HG02938 (cell line): Measurements from ENCODE around the gene CFHR3.
"Not testable (repeated sequence)": the region's sequence is repeated elsewhere in the genome, so short reads cannot be mapped to it uniquely, and the experiment has no call there.

ENCODE experiments used
- ATAC-seq: cut with Tn5 transposase; IDR thresholded peaks from one replicate; pipeline ENCODE4 v1.9.1; 2021; ENCODE audit warnings: mild to moderate bottlenecking, moderate library complexity; ENCODE audit not compliant: unreplicated experiment

The CFHR3 gene

DNA sequence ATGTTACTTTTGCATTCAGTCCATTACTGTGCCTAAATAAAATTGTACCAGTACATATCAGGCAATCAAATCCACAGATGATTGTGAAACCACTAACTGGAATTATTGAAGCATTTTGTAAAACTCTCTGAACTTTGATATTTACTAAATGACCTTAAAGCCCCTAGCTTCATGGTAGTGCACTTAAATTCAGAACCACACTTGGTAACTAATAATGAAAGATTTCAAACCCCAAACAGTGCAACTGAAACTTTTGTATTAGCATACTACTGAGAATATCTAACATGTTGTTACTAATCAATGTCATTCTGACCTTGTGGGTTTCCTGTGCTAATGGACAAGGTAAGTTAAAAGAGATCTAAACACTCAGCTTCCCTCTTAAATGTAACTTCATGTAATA lies at the start of gene CFHR3:
Gene CFHR3, plus strand, starts transcription at position 238 of the 400 bp plus-strand sequence. Its CDS starts 47 bp downstream, at position 285.
- ATAC-seq = peak; percentile 92

DNA sequence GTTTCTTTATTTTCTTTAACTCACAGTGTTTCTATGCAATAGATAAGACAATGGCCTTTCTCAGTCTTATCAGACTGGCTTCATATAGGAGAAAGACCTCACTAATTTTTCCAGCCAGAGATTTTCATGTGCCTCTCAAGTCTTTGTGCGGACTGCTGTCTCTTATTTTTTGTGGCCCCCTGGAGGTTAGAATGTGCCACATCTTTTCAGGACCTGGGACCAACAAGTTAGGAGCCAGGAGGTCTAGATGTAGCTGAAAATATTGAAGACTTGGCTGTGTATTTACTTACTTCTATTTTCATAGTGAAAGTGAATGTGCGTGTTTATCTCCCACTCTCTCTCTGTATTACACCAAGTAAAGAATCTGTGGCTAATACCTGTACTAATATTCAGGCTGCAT lies 42.1 kb upstream of the CFHR3 start:
- no peak for ATAC-seq

DNA sequence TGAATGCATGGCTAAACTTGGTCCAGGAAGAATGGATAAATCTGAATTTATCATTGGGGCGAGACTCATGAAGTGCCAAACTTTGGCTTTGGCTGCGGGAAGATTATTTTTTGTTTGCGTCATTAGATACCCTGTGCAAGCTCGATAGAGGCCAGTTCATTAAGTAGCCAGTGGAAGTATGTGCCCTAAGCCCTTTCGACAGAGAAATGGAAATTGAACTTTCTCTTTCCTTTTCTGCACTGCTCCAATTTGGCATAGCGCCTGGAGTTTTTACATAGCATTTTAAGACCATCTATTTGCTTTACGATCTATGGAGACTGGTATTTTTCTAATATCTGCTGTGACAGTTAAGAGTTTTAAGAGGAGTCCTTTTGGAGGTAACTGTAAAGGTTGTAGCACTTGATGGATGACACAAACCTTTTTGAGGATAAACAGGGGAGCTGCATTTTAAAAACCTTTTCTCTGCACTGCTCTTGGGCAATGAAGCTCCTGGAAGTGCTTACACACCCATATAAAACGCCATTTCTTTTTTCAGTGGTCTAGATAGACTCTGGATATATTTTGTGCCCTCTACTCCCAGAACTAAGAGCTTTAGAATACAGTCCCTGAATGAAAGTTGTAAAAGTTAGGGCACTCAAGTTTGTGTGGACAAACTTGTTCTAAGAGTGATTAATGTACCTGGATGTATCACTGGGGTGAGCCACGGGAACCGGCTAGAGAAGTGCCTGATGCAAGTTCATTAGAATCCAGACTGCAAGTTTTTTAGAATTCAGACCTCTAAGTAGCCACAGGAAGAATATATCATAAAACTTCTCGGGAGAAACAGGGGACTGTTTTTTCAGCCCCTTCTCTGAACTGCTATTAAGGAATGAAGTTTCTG lies 41.3 kb upstream of the CFHR3 start:
- no peak for ATAC-seq

DNA sequence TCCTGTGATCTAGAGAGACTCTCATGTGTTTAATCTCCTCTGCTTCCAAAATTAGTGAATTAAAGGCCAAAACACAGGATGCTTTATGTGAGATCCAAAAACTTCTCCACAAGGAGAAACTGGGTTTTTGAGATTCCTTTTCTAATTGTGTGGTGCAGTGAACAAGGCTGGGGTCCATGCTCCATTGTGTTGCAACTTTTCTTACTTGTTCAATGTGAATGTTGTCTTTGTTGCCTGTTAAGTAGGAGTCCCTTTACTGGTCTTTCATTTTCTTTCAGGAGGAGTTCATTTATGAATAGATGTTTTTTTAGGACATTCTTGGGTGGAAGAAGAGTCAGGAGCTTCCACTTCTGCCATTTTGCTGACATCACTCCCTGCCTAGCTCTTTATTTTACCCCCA lies 40.6 kb upstream of the CFHR3 start:
- ATAC-seq = no peak

DNA sequence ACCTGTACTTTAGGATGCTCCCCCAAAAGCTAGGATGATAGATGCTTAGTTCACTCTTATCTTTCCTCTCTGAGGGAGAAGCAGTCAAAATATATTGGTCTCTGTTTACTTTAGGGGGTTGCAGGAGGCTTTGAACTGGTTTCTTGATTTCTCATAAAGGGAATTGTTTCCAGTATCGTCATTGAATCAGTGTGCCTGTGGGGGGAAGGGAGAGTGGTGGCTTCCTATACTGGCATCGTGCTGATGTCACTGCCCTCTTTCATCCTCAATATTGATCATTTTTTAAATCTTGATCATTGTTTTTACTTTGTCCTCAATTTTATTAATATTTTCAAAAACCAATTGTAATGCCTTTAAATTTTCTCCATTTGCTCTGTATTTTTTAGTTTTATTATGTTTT lies 40.2 kb upstream of the CFHR3 start:
- no peak for ATAC-seq

DNA sequence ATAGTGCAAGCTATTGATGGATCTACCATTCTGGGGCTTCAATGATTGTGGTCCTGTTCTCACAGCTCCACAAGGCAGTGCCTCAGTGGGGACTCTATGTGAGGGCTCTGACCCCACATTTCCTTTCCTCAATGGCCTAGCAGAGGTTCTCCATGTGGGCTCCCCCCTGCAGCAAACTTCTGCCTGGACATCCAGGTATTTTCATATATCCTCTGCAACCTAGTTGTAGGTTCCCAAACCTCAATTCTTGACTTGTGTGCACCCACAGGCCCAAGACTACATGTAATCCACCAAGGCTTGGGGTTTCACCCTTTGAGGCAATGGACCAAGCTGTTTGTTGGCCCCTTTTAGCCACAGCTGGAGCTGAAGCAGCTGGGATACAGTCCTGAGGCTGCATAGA lies 35.9 kb upstream of the CFHR3 start:
- ATAC-seq = no peak

DNA sequence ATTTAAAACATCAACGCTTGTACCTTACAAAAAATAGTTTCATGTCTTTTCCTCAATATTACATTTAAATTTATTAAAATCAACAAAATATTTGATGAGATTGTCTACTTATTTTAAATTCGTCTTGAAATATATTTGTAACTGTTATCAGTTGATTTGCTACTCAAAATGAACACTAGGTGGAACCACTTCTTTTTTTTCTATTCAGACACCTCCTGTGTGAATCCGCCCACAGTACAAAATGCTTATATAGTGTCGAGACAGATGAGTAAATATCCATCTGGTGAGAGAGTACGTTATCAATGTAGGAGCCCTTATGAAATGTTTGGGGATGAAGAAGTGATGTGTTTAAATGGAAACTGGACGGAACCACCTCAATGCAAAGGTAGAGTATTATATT lies 31.4 kb upstream of the CFHR3 start:
- ATAC-seq = peak; percentile 87

DNA sequence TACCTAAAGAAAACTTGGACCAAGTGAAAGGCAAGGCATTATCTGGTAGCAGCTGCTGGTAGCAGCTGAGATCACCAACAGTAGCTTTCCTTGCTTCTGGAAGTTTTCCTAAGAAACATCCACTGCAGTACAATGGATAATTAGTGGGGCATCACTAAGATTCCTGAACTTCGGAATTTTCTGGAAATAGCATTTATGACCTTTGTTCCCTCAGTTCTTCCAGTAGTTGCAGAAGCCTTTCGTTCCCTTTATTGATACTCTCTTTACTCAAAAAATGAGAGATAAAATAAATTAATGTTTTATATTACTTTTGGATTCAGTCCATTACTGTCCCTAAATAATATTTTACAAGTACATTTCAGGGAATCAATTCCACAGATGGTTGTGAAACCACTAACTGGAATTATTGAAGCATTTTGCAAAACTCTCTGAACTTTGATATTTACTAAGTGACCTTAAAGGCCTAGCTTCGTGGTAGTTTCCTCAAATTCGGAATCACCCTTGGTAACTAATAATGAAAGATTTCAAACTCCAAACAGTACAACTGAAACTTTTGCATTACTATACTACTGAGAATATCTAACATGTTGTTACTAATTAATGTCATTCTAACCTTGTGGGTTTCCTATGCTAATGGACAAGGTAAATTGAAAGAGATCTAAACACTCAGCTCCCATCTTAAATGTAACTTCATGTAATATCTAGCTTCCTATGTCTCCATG lies 9.5 kb upstream of the CFHR3 start:
- ATAC-seq = peak; percentile 75

DNA sequence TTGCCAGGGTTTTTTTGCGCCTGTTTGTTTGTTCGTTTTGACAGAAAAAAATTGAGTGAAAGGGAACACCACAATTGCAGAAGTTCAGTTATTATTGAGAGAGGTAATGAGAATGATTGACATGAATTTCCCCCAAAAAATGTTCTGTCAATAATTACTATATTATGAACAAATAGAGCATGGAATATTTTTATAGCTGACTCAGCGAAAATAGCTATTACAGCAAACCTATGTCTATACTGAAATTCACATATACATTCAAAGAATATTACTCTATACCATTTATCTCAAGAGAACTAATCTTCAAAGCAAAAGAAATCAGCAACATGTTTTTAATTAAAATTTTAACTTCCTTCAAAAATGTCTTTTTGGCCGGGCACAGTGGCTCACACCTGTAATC lies 4.8 kb upstream of the CFHR3 start:
- ATAC-seq = not testable (repeated sequence)

DNA sequence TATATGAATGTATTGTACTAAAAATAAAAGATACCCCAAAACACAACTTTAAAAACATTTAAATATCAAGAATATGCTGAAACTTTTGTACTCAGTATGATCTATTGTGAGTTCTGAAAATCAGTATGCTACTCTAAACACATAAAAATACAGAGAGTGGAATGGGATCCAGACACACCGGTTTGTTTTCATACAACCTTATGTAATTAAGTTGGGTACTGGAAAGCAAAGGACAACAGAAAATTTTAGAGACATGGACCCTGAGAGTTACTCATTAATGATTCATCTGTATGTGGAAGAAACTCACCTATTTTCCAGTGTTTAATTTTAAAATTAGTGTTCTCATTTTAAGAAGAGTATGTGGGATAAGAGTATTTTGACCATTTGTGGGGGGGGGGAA lies 927 bp upstream of the CFHR3 start:
- ATAC-seq = no peak

DNA sequence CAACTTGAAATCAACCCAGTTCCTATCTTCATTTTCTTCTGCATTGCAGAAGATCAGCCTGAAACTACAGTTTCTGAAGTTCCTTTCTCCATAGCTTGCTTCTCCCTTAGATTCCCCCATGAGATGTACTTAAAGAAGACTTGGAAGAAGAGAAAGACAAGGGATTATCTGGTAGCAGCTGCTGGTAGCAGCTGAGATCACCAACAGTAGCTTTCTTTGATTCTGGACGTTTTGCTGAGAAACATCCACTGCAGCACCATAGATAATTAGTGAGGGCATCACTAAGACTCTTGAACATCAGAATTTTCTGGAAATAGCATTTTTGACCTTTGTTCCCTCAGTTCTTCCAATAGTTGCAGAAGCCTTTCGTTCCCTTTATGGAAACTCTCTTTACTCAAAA lies 465 bp upstream of the CFHR3 start:
- no peak for ATAC-seq

DNA sequence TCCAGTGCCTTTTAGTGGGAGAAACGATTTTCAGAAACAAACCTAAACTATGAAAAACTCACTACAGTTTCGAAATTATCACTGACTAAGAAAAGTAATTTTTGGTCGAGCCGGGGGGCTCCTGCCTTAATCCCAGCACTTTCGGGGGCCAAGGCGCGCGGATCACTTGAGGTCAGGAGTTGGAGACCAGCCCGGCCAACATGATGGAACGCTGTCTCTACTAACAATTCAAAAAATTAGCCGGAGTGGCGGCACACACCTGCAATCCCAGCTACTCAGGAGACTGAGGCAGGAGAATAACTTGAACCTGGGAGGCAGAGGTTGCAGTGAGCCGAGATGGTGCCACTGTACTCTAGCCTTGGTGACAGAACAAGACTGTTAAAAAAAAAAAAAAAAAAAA lies 3.0 kb downstream of the CFHR3 start:
- no peak for ATAC-seq

DNA sequence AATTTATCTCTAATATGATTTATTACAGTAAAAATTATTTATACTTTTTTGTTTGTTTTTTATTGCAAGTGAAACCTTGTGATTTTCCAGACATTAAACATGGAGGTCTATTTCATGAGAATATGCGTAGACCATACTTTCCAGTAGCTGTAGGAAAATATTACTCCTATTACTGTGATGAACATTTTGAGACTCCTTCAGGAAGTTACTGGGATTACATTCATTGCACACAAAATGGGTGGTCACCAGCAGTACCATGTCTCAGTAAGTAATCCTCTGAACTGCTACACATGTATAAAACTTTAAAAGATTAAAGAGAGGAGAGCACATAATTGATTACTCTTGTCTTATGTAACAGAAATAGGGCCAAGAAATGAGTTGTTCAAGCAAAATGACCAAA lies 4.5 kb downstream of the CFHR3 start:
- ATAC-seq = no peak

DNA sequence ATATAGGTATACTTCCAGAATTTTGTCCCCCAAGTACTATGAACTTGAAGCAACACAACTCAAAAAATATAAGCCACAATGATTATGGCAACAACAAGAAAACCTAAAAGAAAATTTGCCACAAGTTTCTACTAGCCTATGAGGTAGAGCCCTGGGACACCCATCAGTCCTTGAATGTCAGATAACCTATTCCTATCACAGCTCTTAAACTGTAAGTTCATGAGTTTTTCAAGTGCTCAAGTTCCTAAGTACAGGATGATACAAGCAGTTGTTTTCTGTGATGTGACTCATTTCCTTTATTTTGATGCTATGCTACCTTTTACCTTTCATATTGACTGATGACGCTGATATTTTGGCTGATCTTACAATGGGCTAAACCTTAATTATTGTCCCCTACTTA lies 16.6 kb downstream of the CFHR3 start:
- ATAC-seq = not testable (repeated sequence)

DNA sequence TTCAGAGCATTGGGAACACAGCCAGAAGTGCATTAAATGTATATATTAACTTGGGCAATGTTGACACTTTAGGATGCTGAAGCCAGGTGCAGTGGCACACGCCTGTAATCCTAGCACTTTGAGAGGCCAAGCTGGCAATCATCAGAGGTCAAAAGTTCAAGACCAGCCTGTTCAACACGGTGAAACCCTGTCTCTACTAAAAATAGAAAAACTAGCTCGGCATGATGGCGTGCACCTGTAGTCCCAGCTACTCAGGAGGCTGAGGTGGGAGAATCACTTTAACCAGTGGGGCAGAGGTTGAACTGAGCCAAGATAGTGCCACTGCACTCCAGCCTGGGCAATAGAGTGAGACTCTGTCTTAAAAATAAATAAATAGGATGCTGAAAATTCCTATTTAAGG lies 19.5 kb downstream of the CFHR3 start:
- not testable (repeated sequence) for ATAC-seq

DNA sequence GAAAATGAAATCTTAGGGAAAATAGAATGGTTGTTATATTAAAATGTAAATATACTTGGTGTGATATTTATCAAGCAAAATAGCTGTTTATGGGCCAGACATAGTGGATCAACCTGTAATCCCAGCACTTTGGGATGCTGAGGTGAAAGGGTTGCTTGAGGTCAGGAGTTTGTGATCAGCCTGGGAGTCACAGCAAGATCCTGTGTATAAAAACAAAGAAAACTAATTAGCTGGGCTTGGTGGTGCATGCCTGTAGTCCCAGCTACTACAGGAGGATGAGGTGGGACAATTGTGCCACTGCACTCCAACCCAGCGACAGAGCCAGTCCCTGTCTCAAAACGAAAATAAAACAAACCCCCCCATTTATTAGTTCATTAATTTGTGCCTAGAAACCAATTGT lies 23.3 kb downstream of the CFHR3 start:
- ATAC-seq = no peak

DNA sequence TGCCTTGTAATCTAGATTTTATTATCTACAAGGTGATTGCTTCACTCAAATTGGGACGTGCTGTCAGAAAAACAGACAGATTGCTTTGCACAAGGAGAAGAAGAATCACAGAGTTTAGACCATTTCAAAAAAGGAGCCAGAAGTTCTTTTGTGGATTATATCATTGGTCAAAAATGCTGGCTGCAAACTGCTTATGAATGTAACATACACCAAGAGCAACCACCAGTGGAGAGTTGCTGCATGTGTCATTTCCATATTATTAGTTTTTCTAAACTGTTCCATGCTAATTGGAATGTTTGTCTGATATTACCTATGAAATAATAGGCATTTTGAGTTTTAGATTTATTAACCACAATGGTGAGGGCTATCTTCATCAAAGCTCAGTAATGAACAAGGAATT lies 27.3 kb downstream of the CFHR3 start:
- not testable (repeated sequence) for ATAC-seq

DNA sequence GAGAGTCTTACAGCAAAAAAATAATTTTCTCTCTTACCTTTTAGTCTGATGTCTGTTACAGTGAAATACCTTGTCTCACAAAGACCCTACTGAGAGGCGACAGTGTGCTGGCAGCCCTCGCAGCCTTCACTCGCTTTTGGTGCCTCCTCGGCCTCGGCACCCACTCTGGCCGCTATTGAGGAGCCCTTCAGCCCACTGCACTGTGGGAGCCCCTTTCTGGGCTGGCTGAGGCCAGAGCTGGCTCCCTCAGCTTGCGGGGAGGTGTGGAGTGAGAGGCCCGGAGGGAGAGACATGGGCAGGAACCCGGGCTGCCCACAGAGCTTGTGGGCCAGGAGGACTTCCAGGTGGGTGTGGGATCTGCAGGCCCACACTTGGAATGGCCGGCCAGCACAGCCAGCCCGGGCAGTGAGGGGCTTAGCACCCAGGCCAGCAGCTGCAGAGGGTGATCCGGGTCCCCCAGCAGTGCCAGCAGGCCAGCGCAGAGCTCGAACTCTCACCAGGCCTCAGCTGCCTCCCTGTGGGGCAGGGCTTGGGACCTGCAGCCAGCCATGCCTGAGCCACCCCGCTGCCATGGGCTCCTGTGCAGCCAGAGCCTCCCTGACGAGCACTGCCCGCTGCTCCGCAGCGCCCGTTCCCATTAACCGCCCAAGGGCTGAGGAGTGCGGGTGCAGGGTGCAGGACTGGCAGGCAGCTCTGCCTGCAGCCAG lies 34.0 kb downstream of the CFHR3 start:
- no peak for ATAC-seq

DNA sequence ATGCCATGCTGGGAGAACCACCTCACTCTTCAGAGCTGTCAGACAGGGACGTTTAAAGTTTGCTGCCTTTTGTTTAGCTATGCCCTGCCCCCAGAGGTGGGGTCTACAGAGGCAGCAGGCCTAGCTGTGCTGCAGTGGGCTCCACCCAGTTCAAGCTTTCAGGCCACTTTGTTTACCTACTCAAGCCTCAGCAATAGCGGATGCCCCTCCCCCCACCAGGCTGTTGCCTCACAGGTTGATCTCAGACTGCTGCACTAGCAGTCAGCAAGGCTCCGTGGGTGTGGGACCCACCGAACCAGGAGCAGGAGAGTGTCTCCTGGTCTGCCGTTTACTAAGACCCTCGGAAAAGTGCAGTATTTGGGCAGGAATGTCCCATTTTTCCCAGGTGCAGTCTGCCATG lies 42.8 kb downstream of the CFHR3 start:
- not testable (repeated sequence) for ATAC-seq

DNA sequence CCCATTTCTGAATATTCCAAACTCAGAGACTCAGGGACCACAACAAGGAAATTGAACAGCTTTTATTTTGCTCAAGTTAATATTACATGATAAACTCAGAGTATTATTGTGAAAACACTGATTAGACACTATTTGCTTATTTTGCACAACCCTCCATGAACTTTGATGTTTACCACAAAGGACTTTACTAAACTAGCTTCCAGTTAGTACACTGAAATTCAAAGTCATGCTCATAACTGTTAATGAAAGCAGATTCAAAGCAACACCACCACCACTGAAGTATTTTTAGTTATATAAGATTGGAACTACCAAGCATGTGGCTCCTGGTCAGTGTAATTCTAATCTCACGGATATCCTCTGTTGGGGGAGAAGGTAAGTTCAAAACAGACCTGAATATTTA lies 44.9 kb downstream of the CFHR3 start, which contains the start of gene CFHR1:
Gene CFHR1, plus strand, starts transcription at position 201 of the 400 bp plus-strand sequence. Its CDS starts 114 bp downstream, at position 315.
- ATAC-seq = not testable (repeated sequence)

DNA sequence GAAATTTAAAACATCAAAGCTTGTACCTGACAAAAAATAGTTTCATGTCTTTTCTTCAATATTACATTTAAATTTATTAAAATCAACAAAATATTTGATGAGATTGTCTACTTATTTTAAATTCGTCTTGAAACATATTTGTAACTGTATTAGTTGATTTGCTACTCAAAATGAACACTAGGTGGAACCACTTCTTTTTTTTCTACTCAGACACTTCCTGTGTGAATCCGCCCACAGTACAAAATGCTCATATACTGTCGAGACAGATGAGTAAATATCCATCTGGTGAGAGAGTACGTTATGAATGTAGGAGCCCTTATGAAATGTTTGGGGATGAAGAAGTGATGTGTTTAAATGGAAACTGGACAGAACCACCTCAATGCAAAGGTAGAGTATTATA lies 53.2 kb downstream of the CFHR3 start:
- peak; percentile 97 for ATAC-seq
